ENCODE data around the gene SMG6. TPM values are rescaled to one million over a fixed set of nuclear protein-coding genes. Genes with fewer than 3 reads are reported as not detected.

The SMG6 gene
- total RNA-seq, 1 experiment from 2014 or later = 28.6 TPM

DNA sequence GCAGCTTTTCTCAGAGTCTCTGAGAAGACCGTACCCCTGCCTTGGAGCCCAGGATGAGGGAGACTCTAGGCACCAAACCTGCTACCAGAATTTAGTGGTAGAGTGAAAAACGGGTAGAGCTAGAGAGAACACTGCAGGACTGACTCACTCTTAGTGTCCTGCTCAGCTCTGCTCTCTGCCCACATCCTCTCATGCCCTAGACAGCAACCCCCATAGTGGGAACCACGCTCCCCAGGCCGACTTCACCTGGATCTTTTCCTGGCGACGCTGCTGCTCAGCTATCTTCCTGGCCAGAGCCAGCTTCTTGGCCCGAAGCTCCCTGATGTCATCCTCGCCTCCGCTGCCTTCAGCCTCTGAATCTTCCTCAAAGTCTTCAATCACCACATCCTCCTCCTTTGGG, 222.0 kb downstream of the SMG6 start:
- Histone ChIP-seq H3T11ph (ENCODE audit: low read length) (no peak overlapping the region), H4K5ac (ENCODE audit: insufficient read length, low read depth, low read length) (no peak overlapping the region), H2BK15ac (ENCODE audit: low read depth, low read length) (no peak overlapping the region), H3K14ac (ENCODE audit: insufficient read depth, low read length) (no peak overlapping the region), H3K27me3 (ENCODE audit: insufficient read depth, low read length) (no peaks in the 10 kb centered on the region), H3K23me2 (ENCODE audit: insufficient read length, low read depth, low read length, poor library complexity, severe bottlenecking) (no peaks in the 10 kb centered on the region), H2AK5ac (ENCODE audit: insufficient read length, low read length) (no peak overlapping the region), H3K4me1 (ENCODE audit: insufficient read depth, low read length) (no peaks in the 10 kb centered on the region), H2BK5ac (ENCODE audit: insufficient read length, low read length) (no peak overlapping the region), H2BK20ac (ENCODE audit: low read depth, low read length, poor library complexity, severe bottlenecking) (no peak overlapping the region), H3K27ac (ENCODE audit: insufficient read length, low read depth, low read length) (no peak overlapping the region), H4K20me1 (ENCODE audit: control insufficient read depth, insufficient read depth, insufficient read length) (no peaks in the 10 kb centered on the region), H3K79me2 (ENCODE audit: insufficient read depth, low read length) (no peaks in the 10 kb centered on the region), H2BK120ac (ENCODE audit: low read depth, low read length, poor library complexity, severe bottlenecking) (no peak overlapping the region), H3K9ac (ENCODE audit: extremely low read depth, insufficient read length, low read length) (no peak overlapping the region), H3K18ac (ENCODE audit: insufficient read length, low read depth, low read length) (no peak overlapping the region), H3K23ac (ENCODE audit: insufficient read length, low read depth, low read length) (no peak overlapping the region), H3K79me1 (ENCODE audit: insufficient read depth, low read depth, low read length, poor library complexity, severe bottlenecking) (no peaks in the 10 kb centered on the region), H3K9me3 (ENCODE audit: control insufficient read depth, low read depth, low read length) (no peaks in the 10 kb centered on the region), H2AFZ (ENCODE audit: low read length) (no peak overlapping the region), H3K56ac (ENCODE audit: insufficient read length, low read depth, low read length) (no peak overlapping the region), H4K8ac (replicated peaks; ENCODE audit: insufficient read length, low read depth, low read length) (no peak overlapping the region), H4K91ac (ENCODE audit: insufficient read length, low read depth, low read length) (no peak overlapping the region), H2BK12ac (ENCODE audit: insufficient read length, low read depth, low read length) (no peak overlapping the region), H3K4ac (ENCODE audit: low read depth, low read length) (no peak overlapping the region), H3K4me2 (ENCODE audit: insufficient read depth, insufficient read length, low read length) (no peak overlapping the region)
- DNase-seq = no peak
- Mint-ChIP-seq H3K4me3 (no peak overlapping the region), H3K27me3 (ENCODE audit: low read depth) (no peaks in the 10 kb centered on the region; the same call in 1 of the 2 replicates), H3K27ac (peak overlapping the region in 1 of 3 experiments; percentile 8; a peak in 1 of 7 replicates), H3K4me1 (no peaks in the 10 kb centered on the region), H3K36me3 (ENCODE audit: insufficient read depth in 1 of 3, low read depth in 3 of 3) (peaks cover 5 to 48% (median 22%) of the 10 kb centered on the region in 3 experiments), H3K9me3 (no peaks in the 10 kb centered on the region)
- WGBS (ENCODE audit: extremely low coverage, insufficient read length, low lambda C conversion rate) = no CpG with 5 or more reads among the region's 9 CpGs
- TF ChIP-seq, protein P1, sequence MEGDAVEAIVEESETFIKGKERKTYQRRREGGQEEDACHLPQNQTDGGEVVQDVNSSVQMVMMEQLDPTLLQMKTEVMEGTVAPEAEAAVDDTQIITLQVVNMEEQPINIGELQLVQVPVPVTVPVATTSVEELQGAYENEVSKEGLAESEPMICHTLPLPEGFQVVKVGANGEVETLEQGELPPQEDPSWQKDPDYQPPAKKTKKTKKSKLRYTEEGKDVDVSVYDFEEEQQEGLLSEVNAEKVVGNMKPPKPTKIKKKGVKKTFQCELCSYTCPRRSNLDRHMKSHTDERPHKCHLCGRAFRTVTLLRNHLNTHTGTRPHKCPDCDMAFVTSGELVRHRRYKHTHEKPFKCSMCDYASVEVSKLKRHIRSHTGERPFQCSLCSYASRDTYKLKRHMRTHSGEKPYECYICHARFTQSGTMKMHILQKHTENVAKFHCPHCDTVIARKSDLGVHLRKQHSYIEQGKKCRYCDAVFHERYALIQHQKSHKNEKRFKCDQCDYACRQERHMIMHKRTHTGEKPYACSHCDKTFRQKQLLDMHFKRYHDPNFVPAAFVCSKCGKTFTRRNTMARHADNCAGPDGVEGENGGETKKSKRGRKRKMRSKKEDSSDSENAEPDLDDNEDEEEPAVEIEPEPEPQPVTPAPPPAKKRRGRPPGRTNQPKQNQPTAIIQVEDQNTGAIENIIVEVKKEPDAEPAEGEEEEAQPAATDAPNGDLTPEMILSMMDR (conservative IDR thresholded peaks at IDR 0.05) = no peak
